PC-9 (cell line): ENCODE data around the gene KCTD21. TPM values are rescaled to one million over a fixed set of nuclear protein-coding genes. Genes with fewer than 3 reads are reported as not detected.
"Not testable (repeated sequence)": the region's sequence is repeated elsewhere in the genome, so short reads cannot be mapped to it uniquely, and the experiment has no call there.

Experiments
- BruUV-seq: library from RNA; stranded (reverse); fragments of 400-500 nt; replicated peaks from 2 replicates; lab custom pipeline; 2021; lab: Mats Ljungman, UMichigan
- CTCF ChIA-PET: fragments of 300-600 bp; sonication (Branson Sonifier 250); formaldehyde crosslinking; loops from one replicate; lab custom pipeline; 2022; ENCODE audit warnings: antibody characterized with exemption; lab: Charles Lee
- POLR2A ChIA-PET: fragments of 300-600 bp; sonication (Branson Sonifier 250); formaldehyde crosslinking; loops from one replicate; lab custom pipeline; 2022; ENCODE audit warnings: antibody characterized with exemption; ENCODE audit not compliant: unreplicated experiment; lab: Charles Lee
- DNase-seq, 2 experiments: peaks; one replicate each; pipeline versions ENCODE4 v3.0.0 to v3.0.0-alpha.2; 2015 to 2022; ENCODE audit warnings: mixed read lengths in 1 of 2
- H2AFZ ChIP-seq: fragments of 200-600 bp; sonication (generic); 2 replicates; pipeline ENCODE4 v1.8.1; 2017; ENCODE audit warnings: antibody characterized with exemption
- H3F3A ChIP-seq: fragments of 200-600 bp; sonication (generic); 2 replicates; pipeline ENCODE4 v1.8.1; 2017; ENCODE audit warnings: antibody characterized with exemption, mild to moderate bottlenecking, low read depth; ENCODE audit not compliant: insufficient read depth
- H3K27ac ChIP-seq: fragments of 200-600 bp; sonication (generic); 2 replicates; pipeline ENCODE4 v1.6.1; 2016; ENCODE audit warnings: mixed run types
- H3K27me3 ChIP-seq: fragments of 200-600 bp; sonication (generic); 2 replicates; pipeline ENCODE4 v1.6.1; 2016; ENCODE audit warnings: low read depth, mixed run types; ENCODE audit not compliant: insufficient read depth
- H3K36me3 ChIP-seq: fragments of 200-600 bp; sonication (generic); 2 replicates; pipeline ENCODE4 v1.6.1; 2016; ENCODE audit warnings: low read depth, mixed run types
- H3K4me1 ChIP-seq: fragments of 200-600 bp; sonication (generic); replicated peaks from 2 replicates; pipeline ENCODE4 v1.6.1; 2016; ENCODE audit warnings: mixed run types; ENCODE audit not compliant: insufficient read depth
- H3K4me2 ChIP-seq: fragments of 200-600 bp; sonication (generic); 2 replicates; pipeline ENCODE4 v1.6.1; 2017; ENCODE audit warnings: mixed run types
- H3K4me3 ChIP-seq: fragments of 200-600 bp; sonication (generic); 2 replicates; pipeline ENCODE4 v1.6.1; 2016; ENCODE audit warnings: mixed run types
- H3K79me2 ChIP-seq: fragments of 200-600 bp; sonication (generic); 2 replicates; pipeline ENCODE4 v1.6.1; 2017; ENCODE audit warnings: low read depth, mixed run types
- H3K9me2 ChIP-seq: fragments of 200-600 bp; sonication (generic); 2 replicates; pipeline ENCODE4 v1.8.1; 2017; ENCODE audit warnings: mild to moderate bottlenecking; ENCODE audit not compliant: insufficient read depth
- H3K9me3 ChIP-seq: fragments of 200-600 bp; sonication (generic); 2 replicates; pipeline ENCODE4 v1.8.1; 2016; ENCODE audit warnings: low read depth; ENCODE audit not compliant: insufficient read depth
- H4K20me1 ChIP-seq: fragments of 200-600 bp; sonication (generic); 2 replicates; pipeline ENCODE4 v1.8.1; 2017; ENCODE audit not compliant: insufficient read depth
- CTCF ChIP-seq: fragments of 200-600 bp; sonication (generic); conservative IDR thresholded peaks from 2 replicates; pipeline ENCODE4 v1.6.1; 2017; ENCODE audit warnings: mixed run types, antibody characterized with exemption, mild to moderate bottlenecking, moderate library complexity
- EZH2 ChIP-seq: fragments of 200-600 bp; sonication (generic); IDR thresholded peaks from 2 replicates; pipeline ENCODE4 v1.8.0; 2017; ENCODE audit warnings: antibody characterized with exemption, low read depth
- intact Hi-C: fragments of 100-400 bp; cut with micrococcal nuclease; formaldehyde crosslinking; loops from one replicate; pipeline ENCODE4 v1.10.0; 2022; ENCODE audit not compliant: unreplicated experiment
- total RNA-seq: library from RNA; stranded (reverse); gene quantifications from 2 replicates; pipeline ENCODE4 v1.2.3, GENCODE V29; 2021

Gene KCTD21
- total RNA-seq, 1 experiment from 2014 or later, result 16.5 TPM

- Histone ChIP-seq H3K79me2 (no peaks in the 10 kb centered on the region), H4K20me1 (no peaks in the 10 kb centered on the region), H2AFZ (no peak overlapping the region), H3F3A (no peaks in the 10 kb centered on the region), H3K9me3 (no peaks in the 10 kb centered on the region; the same call in 1 of the 2 replicates), H3K27me3 (no peaks in the 10 kb centered on the region), H3K4me1 (no peaks in the 10 kb centered on the region), H3K36me3 (no peaks in the 10 kb centered on the region), H3K4me2 (no peak overlapping the region), H3K4me3 (no peak overlapping the region), H3K9me2 (no peaks in the 10 kb centered on the region), H3K27ac (no peak overlapping the region)
- BruUV-seq, result no TSS peak
- no peak for DNase-seq
- intact Hi-C loops, result no loop called here
- POLR2A ChIA-PET, result no interaction called here
- TF ChIP-seq CTCF (no peak), EZH2 (no peak)
- CTCF ChIA-PET, result no interaction called here
Observed at GRCh38 chr11:78234006-78234405, 45.6 kb upstream of the KCTD21 start.

GRCh38 chr11:78233046-78233445, 44.6 kb upstream of the KCTD21 start:
- H3K79me2 ChIP-seq, H3F3A ChIP-seq, H3K4me1 ChIP-seq, H2AFZ ChIP-seq, POLR2A ChIA-PET, H3K27ac ChIP-seq, H3K36me3 ChIP-seq, H3K4me2 ChIP-seq, H3K9me3 ChIP-seq, intact Hi-C loops, CTCF ChIA-PET, H3K9me2 ChIP-seq, H3K27me3 ChIP-seq, H3K4me3 ChIP-seq, BruUV-seq, DNase-seq, H4K20me1 ChIP-seq: not testable (repeated sequence)

- H3K4me1 ChIP-seq, result no peaks in the 10 kb centered on the region
- H3K27ac ChIP-seq, result no peak overlapping the region
- no peak overlapping the region for H3K4me3 ChIP-seq
- intact Hi-C loops, result no loop called here
- no peaks in the 10 kb centered on the region for H3K27me3 ChIP-seq
- H4K20me1 ChIP-seq, result no peaks in the 10 kb centered on the region
- ChIA-PET CTCF (no interaction called here), POLR2A (interaction anchor here (0.6 kb wide), 1 partner anchor 134 kb away, joined by 3 read pairs; no protein-coding TSS in a partner anchor)
- TF ChIP-seq CTCF (no peak), EZH2 (no peak)
- H3K9me2 ChIP-seq, result no peaks in the 10 kb centered on the region
- no peaks in the 10 kb centered on the region for H3K36me3 ChIP-seq
- H3K9me3 ChIP-seq, result no peaks in the 10 kb centered on the region; the same call in 1 of the 2 replicates
- no TSS peak for BruUV-seq
- no peak overlapping the region for H2AFZ ChIP-seq
- no peaks in the 10 kb centered on the region for H3F3A ChIP-seq
- DNase-seq, result no peak
- H3K79me2 ChIP-seq, result no peaks in the 10 kb centered on the region
- H3K4me2 ChIP-seq, result no peak overlapping the region
Observed at GRCh38 chr11:78231962-78232501, 43.6 kb upstream of the KCTD21 start.
